Upper lobe of left lung (tissue), 4 donors: ENCODE measurements around the gene IGSF8.

Source experiments
- CTCF ChIP-seq, 6 experiments: fragments of 450-650 bp in 4 of 6; fragments of 200-600 bp in 2 of 6; sonication (generic) in 2 of 6; IDR thresholded peaks; one replicate each; pipeline ENCODE4 v1.5.1; 2016 to 2019; ENCODE audit warnings: antibody characterized with exemption in 6 of 6
- POLR2AphosphoS5 ChIP-seq, 2 donors: sonication (generic); formaldehyde crosslinking; IDR thresholded peaks; one replicate each; pipeline ENCODE4 v1.5.1; 2017; ENCODE audit warnings: antibody characterized with exemption in 2 of 2

GRCh38 chr1:160144921-160145320 is 46.5 kb upstream of the IGSF8 start:
- TF ChIP-seq CTCF (IDR thresholded peaks at IDR 0.05) (no peak), POLR2AphosphoS5 (IDR thresholded peaks at IDR 0.05) (no peak)
